Progenitor cell of endocrine pancreas (in vitro differentiated cells): ENCODE data around the gene KCTD21. TPM values are rescaled to one million over a fixed set of nuclear protein-coding genes. Genes with fewer than 3 reads are reported as not detected.
A peak's percentile ranks its signal among the peaks of the same experiment; 100 is the strongest.

ENCODE experiments used
- DNase-seq: peaks from one replicate; pipeline ENCODE4 v3.0.0; 2021; ENCODE audit warnings: low spot score; ENCODE audit not compliant: unreplicated experiment
- H3K27ac Mint-ChIP-seq: 2 replicates; pipeline ENCODE4 v1.8.0; 2021; ENCODE audit warnings: mild to moderate bottlenecking, moderate library complexity, mixed read lengths
- H3K27me3 Mint-ChIP-seq: 2 replicates; pipeline ENCODE4 v1.8.0; 2021; ENCODE audit warnings: mixed read lengths
- H3K36me3 Mint-ChIP-seq: 2 replicates; pipeline ENCODE4 v1.8.0; 2022; ENCODE audit warnings: mixed read lengths; ENCODE audit not compliant: insufficient read depth
- H3K4me1 Mint-ChIP-seq: 2 replicates; pipeline ENCODE4 v1.8.0; 2021; ENCODE audit warnings: low read depth, mixed read lengths
- H3K4me3 Mint-ChIP-seq: 2 replicates; pipeline ENCODE4 v1.8.0; 2021; ENCODE audit warnings: low read depth, mild to moderate bottlenecking, moderate library complexity, mixed read lengths
- H3K9me3 Mint-ChIP-seq: 2 replicates; pipeline ENCODE4 v1.8.0; 2021; ENCODE audit warnings: low read depth, mixed read lengths
- total RNA-seq: library from RNA; stranded (reverse); gene quantifications from 2 replicates; pipeline ENCODE4 v1.2.1, GENCODE V29; 2021
- TF ChIP-seq, protein P1 (sequence below): fragments of 200-600 bp; sonication (generic); IDR thresholded peaks from one replicate; pipeline ENCODE4 v1.5.0; 2021; ENCODE audit warnings: antibody characterized with exemption, mild to moderate bottlenecking; ENCODE audit not compliant: unreplicated experiment

KCTD21 gene
- total RNA-seq, 1 donor from 2014 or later = 7.4 TPM

DNA sequence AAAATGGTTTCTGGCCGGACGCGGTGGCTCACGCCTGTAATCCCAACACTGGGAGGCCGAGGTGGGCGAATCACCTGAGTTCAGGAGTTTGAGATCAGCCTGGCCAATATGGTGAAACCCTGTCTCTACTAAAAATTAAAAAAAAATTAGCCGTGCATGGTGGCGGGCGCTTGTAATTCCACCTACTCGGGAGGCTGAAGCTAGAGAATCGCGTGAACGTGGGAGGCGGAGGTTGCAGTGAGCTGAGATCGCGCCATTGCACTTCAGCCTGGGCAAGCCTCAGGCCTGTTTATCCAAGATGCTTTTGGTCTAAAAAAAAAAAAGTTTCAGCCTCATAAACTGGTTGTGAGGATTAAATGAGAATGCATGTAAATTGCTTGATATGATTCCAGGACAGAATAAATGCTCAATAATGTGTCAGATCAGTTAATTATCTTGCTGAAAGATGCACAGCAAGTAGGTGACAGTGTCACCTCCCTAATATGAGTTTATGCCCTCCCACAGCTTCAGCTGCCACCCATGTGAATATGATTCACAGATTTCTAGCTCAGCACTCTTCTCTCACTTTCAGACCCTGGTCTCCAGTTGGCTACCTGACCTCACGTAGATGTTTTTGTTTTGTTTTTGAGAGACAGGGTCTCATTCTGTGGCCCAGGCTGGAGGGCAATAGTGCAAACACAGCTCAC is 47.9 kb downstream of the KCTD21 start:
- Mint-ChIP-seq H3K4me1 (peaks cover 18% of the 10 kb centered on the region), H3K27me3 (no peaks in the 10 kb centered on the region), H3K27ac (peak overlapping the region; percentile 88), H3K36me3 (peaks cover 10% of the 10 kb centered on the region), H3K9me3 (no peaks in the 10 kb centered on the region), H3K4me3 (peak overlapping the region; percentile 97)
- DNase-seq = no peak
- TF ChIP-seq, protein P1, sequence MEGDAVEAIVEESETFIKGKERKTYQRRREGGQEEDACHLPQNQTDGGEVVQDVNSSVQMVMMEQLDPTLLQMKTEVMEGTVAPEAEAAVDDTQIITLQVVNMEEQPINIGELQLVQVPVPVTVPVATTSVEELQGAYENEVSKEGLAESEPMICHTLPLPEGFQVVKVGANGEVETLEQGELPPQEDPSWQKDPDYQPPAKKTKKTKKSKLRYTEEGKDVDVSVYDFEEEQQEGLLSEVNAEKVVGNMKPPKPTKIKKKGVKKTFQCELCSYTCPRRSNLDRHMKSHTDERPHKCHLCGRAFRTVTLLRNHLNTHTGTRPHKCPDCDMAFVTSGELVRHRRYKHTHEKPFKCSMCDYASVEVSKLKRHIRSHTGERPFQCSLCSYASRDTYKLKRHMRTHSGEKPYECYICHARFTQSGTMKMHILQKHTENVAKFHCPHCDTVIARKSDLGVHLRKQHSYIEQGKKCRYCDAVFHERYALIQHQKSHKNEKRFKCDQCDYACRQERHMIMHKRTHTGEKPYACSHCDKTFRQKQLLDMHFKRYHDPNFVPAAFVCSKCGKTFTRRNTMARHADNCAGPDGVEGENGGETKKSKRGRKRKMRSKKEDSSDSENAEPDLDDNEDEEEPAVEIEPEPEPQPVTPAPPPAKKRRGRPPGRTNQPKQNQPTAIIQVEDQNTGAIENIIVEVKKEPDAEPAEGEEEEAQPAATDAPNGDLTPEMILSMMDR = no peak

DNA sequence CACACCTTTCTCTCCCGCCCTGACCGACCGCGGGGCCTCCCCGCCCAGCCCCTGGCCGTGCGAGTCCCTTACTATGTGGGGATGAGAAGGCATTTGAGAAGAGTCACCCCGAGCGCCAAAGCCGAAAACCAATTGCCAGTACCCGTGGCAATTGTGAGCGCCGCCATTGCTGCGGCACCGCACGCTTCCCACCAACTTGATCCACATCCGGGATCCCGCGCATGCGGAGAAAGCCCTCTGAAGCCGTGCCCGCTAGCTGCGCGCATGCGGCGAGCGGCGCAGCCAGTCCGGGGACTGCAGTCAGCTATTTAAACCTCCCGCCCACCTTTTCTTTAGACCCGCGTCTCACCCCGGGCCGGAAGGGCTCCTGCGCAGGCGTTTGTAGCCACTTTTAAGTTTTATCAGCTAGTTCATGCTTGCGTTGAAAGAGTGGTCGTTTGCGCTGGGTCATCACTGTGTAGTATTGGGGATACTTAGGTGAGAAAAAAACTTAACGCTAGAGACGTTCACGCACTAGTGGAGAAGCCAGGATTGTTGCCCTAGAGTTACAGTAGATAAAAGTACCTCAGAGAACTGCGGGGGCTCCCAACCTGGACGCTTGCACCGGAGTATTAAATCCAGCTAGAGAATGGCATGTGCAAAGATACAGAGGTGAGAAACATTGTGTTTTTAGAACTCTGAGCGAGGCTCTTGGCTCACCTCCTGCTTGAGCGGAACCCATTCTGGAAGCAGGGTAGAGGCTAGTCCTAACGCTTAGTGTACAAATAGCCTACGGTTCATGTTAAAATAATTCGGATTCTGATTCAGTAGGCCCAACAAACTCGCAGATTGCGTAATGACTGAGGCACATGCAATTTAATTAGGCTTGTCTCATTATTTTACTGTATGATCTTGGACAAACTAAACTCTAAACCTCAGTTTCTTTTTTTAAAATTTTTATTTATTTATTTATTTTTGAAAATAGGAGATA is 48.7 kb downstream of the KCTD21 start, which contains the start of gene ALG8:
TSS of gene ALG8 (minus strand) at position 205 of the 970 bp plus-strand sequence. CDS start at position 167, 38 bp downstream.
- H3K36me3 Mint-ChIP-seq = peaks cover 12% of the 10 kb centered on the region
- peak; percentile 89 for DNase-seq
- peaks cover 18% of the 10 kb centered on the region for H3K4me1 Mint-ChIP-seq
- TF ChIP-seq, protein P1 = no peak
- H3K4me3 Mint-ChIP-seq = peak within 1 kb of the TSS; percentile 97
- H3K9me3 Mint-ChIP-seq = peaks cover 1% of the 10 kb centered on the region
- H3K27me3 Mint-ChIP-seq = no peaks in the 10 kb centered on the region
- H3K27ac Mint-ChIP-seq = peak within 1 kb of the TSS; percentile 97

GRCh38 chr11:78138694-78139421 is 49.6 kb downstream of the KCTD21 start:
- H3K4me1 Mint-ChIP-seq = peaks cover 18% of the 10 kb centered on the region
- TF ChIP-seq, protein P1 = no peak

DNA sequence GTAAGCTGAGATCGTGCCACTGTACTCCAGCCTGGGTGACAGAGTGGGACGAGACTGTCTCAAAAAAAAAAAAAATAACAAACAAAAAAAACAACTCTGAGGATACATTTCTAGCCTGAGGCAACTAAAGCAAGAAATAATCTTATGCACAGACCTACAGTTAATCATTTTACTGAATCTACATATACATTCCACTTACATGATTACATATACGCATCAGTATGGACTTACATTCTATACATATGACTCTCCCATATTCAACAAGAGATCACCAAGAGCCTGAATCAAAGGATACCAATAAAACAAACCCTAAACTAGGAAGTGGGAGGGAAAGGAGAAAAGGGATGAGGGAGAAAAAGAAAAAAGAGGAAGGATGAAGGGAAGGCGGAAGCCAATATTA is 50.1 kb downstream of the KCTD21 start:
- TF ChIP-seq, protein P1 = no peak
- H3K4me1 Mint-ChIP-seq = peaks cover 18% of the 10 kb centered on the region
- H3K27ac Mint-ChIP-seq = peak overlapping the region; percentile 88
- peaks cover 3% of the 10 kb centered on the region for H3K9me3 Mint-ChIP-seq
- peaks cover 18% of the 10 kb centered on the region for H3K36me3 Mint-ChIP-seq
- no peaks in the 10 kb centered on the region for H3K27me3 Mint-ChIP-seq
- DNase-seq = no peak
- H3K4me3 Mint-ChIP-seq = peak overlapping the region; percentile 97

More at GRCh38 chr11:78138694-78139421, 49.6 kb downstream of the KCTD21 start:
- peaks cover 3% of the 10 kb centered on the region for H3K9me3 Mint-ChIP-seq
- H3K36me3 Mint-ChIP-seq = peaks cover 17% of the 10 kb centered on the region
- peak overlapping the region; percentile 97 for H3K27ac Mint-ChIP-seq
- no peak for DNase-seq
- H3K4me3 Mint-ChIP-seq = peak overlapping the region; percentile 97
- no peaks in the 10 kb centered on the region for H3K27me3 Mint-ChIP-seq
